HCT116 (cell line): ENCODE measurements around the gene INTS4. TPM values are rescaled to one million over a fixed set of nuclear protein-coding genes. Genes with fewer than 3 reads are reported as not detected.
A peak's percentile ranks its signal among the peaks of the same experiment; 100 is the strongest.
"Not testable (repeated sequence)": the region's sequence is repeated elsewhere in the genome, so short reads cannot be mapped to it uniquely, and the experiment has no call there.

Experiments
- ATAC-seq: fragments of 200-7000 bp; cut with Tn5 transposase; 2 replicates; pipeline ENCODE4 v1.9.1; 2020; ENCODE audit warnings: mild to moderate bottlenecking, moderate library complexity
- BruUV-seq: library from RNA; stranded (reverse); fragments of 400-500 nt; replicated peaks from 2 replicates; lab custom pipeline; 2021; lab: Mats Ljungman, UMichigan
- CTCF ChIA-PET: fragments of 300-600 bp; sonication (Branson Sonifier 250); formaldehyde crosslinking; loops from one replicate; lab custom pipeline; 2021; ENCODE audit warnings: antibody characterized with exemption; lab: Charles Lee
- POLR2A ChIA-PET: fragments of 300-600, 350-600 bp; sonication (Branson Sonifier 250); formaldehyde crosslinking; loops from one replicate; lab custom pipeline; 2021; ENCODE audit warnings: antibody characterized with exemption; lab: Charles Lee
- RAD21 ChIA-PET, 2 experiments: fragments of 300-600 bp; sonication (Branson Sonifier 250); formaldehyde crosslinking; loops; one replicate each; lab custom pipeline; 2023; ENCODE audit warnings: low total read pairs in 2 of 2; ENCODE audit not compliant: uncharacterized antibody in 2 of 2, unreplicated experiment in 2 of 2, low non-redundant PET in 1 of 2; lab: Charles Lee
- DNase-seq: peaks from one replicate; pipeline ENCODE4 v3.0.0-alpha.2; 2010; ENCODE audit warnings: low read depth, low spot score
- H2AFZ ChIP-seq: fragments of 200-600 bp; shearing (Covaris generic), sonication (generic); 2 replicates; pipeline ENCODE4 v1.6.1; 2017; ENCODE audit warnings: low read depth, mixed run types, mixed read lengths, antibody characterized with exemption, low read length; ENCODE audit not compliant: poor library complexity, severe bottlenecking
- H3K27ac ChIP-seq: 2 replicates; pipeline ENCODE4 v1.5.1; 2012; ENCODE audit warnings: low read depth, low read length
- H3K27me3 ChIP-seq: fragments of 200-600 bp; sonication (generic); 2 replicates; pipeline ENCODE4 v1.6.1; 2016; ENCODE audit warnings: mixed run types, low read length, mixed read lengths; ENCODE audit not compliant: insufficient read depth
- H3K36me3 ChIP-seq, 2 experiments: fragments of 200-500 bp in 1 of 2; fragments of 200-600 bp in 1 of 2; sonication (Bioruptor generic) in 1 of 2; sonication (generic) in 1 of 2; 2 replicates each; pipeline versions ENCODE4 v1.5.1 to v1.6.1; 2014 to 2016; ENCODE audit warnings: low read length in 2 of 2, inconsistent platforms in 1 of 2, mixed read lengths in 1 of 2, mixed run types in 1 of 2; ENCODE audit not compliant: insufficient read depth in 2 of 2, control insufficient read depth in 1 of 2
- H3K4me1 ChIP-seq, 2 experiments: fragments of 200-600 bp in 1 of 2; sonication (generic) in 1 of 2; 2 replicates each; pipeline versions ENCODE4 v1.5.1 to v1.6.1; 2012 to 2017; ENCODE audit warnings: low read length in 2 of 2, inconsistent platforms in 1 of 2, mild to moderate bottlenecking in 1 of 2, mixed read lengths in 1 of 2, mixed run types in 1 of 2, moderate library complexity in 1 of 2; ENCODE audit not compliant: insufficient read depth in 2 of 2, control insufficient read depth in 1 of 2
- H3K4me2 ChIP-seq: fragments of 200-600 bp; sonication (generic); 2 replicates; pipeline ENCODE4 v1.6.1; 2017; ENCODE audit warnings: mixed run types, low read length, mixed read lengths
- H3K4me3 ChIP-seq, 2 experiments: fragments of 200-600 bp in 1 of 2; sonication (generic) in 1 of 2; replicated peaks in 1 of 2; 2 replicates each; pipeline ENCODE4 v1.5.1; 2011 to 2016; ENCODE audit warnings: low read length in 2 of 2, control low read depth in 1 of 2, low read depth in 1 of 2, mild to moderate bottlenecking in 1 of 2, mixed read lengths in 1 of 2, mixed run types in 1 of 2
- H3K79me2 ChIP-seq: fragments of 200-600 bp; sonication (generic); 2 replicates; pipeline ENCODE4 v1.6.1; 2017; ENCODE audit warnings: mild to moderate bottlenecking, mixed run types, low read length, moderate library complexity, mixed read lengths; ENCODE audit not compliant: insufficient read depth
- H3K9ac ChIP-seq: fragments of 200-600 bp; sonication (generic); 2 replicates; pipeline ENCODE4 v1.6.1; 2016; ENCODE audit warnings: low read length, mixed read lengths
- H3K9me2 ChIP-seq: fragments of 200-600 bp; sonication (generic), shearing (Covaris generic); 2 replicates; pipeline ENCODE4 v1.6.1; 2017; ENCODE audit warnings: mixed run types, mild to moderate bottlenecking, moderate library complexity; ENCODE audit not compliant: insufficient read depth
- H3K9me3 ChIP-seq, 2 experiments: fragments of 200-500 bp in 1 of 2; fragments of 200-600 bp in 1 of 2; sonication (Bioruptor generic) in 1 of 2; sonication (generic) in 1 of 2; 2 replicates each; pipeline ENCODE4 v1.6.1; 2014 to 2017; ENCODE audit warnings: low read length in 2 of 2, mixed read lengths in 2 of 2, inconsistent platforms in 1 of 2, low read depth in 1 of 2, mild to moderate bottlenecking in 1 of 2, mixed run types in 1 of 2, moderate library complexity in 1 of 2; ENCODE audit not compliant: control insufficient read depth in 1 of 2, insufficient read depth in 1 of 2
- H4K20me1 ChIP-seq: fragments of 200-600 bp; sonication (generic), shearing (Covaris generic); 2 replicates; pipeline ENCODE4 v1.6.1; 2017; ENCODE audit warnings: mixed run types, mild to moderate bottlenecking, moderate library complexity; ENCODE audit not compliant: insufficient read depth
- ATF3 ChIP-seq: IDR thresholded peaks from 2 replicates; pipeline ENCODE4 v1.6.1; 2012
- ELF1 ChIP-seq: IDR thresholded peaks from 2 replicates; pipeline ENCODE4 v1.6.1; 2012; ENCODE audit warnings: low read depth, borderline replicate concordance
- EZH2phosphoT487 ChIP-seq: fragments of 200-600 bp; IDR thresholded peaks from 2 replicates; pipeline ENCODE4 v1.6.1; 2018; ENCODE audit warnings: antibody characterized with exemption, borderline replicate concordance
- MAX ChIP-seq: IDR thresholded peaks from 2 replicates; pipeline ENCODE4 v1.6.1; 2012
- POLR2AphosphoS5 ChIP-seq: IDR thresholded peaks from 2 replicates; pipeline ENCODE4 v1.6.1; 2011; ENCODE audit warnings: mild to moderate bottlenecking, low read depth, low read length, moderate library complexity
- SRF ChIP-seq: IDR thresholded peaks from 2 replicates; pipeline ENCODE4 v1.6.1; 2012; ENCODE audit warnings: low read depth
- intact Hi-C: fragments of 100-400 bp; cut with micrococcal nuclease; formaldehyde crosslinking; loops from 2 replicates; pipeline ENCODE4 v1.10.0; 2022
- total RNA-seq: library from RNA; stranded (reverse); gene quantifications from one replicate; pipeline ENCODE4 v1.2.1, GENCODE V29; 2021; ENCODE audit not compliant: unreplicated experiment

INTS4 gene
- total RNA-seq, 1 experiment from 2014 or later = 41.0 TPM

GRCh38 chr11:77879218-77879617 is 115.2 kb downstream of the INTS4 start:
- no TSS peak for BruUV-seq
- ChIA-PET RAD21 (no interaction called here), CTCF (no interaction called here), POLR2A (no interaction called here)
- Histone ChIP-seq H3K9me3 (no peaks in the 10 kb centered on the region), H3K4me2 (no peak overlapping the region), H3K27ac (no peak overlapping the region), H3K4me3 (no peak overlapping the region), H3K27me3 (no peaks in the 10 kb centered on the region), H3K79me2 (no peaks in the 10 kb centered on the region), H3K4me1 (no peaks in the 10 kb centered on the region), H3K9me2 (no peaks in the 10 kb centered on the region), H3K36me3 (0 out of 4 replicates have a peak, but pooled peaks cover 0 to 6% of the 10 kb centered on the region in 2 experiments), H4K20me1 (no peaks in the 10 kb centered on the region), H2AFZ (no peak overlapping the region), H3K9ac (no peak overlapping the region)
- DNase-seq (no peak), ATAC-seq (peak; percentile 46; the same call in 1 of the 2 replicates)
- intact Hi-C loops = no loop called here
- TF ChIP-seq ATF3 (no peak), POLR2AphosphoS5 (no peak), MAX (no peak), ELF1 (no peak), SRF (no peak), EZH2phosphoT487 (no peak)

- intact Hi-C loops, H3K4me1 ChIP-seq, H3K79me2 ChIP-seq, H4K20me1 ChIP-seq, H3K9me2 ChIP-seq, H3K9ac ChIP-seq, POLR2A ChIA-PET, RAD21 ChIA-PET, H3K4me2 ChIP-seq, H2AFZ ChIP-seq, H3K9me3 ChIP-seq, H3K27me3 ChIP-seq, H3K36me3 ChIP-seq, DNase-seq, ATAC-seq, BruUV-seq, H3K27ac ChIP-seq, H3K4me3 ChIP-seq, CTCF ChIA-PET: not testable (repeated sequence)
Measured at GRCh38 chr11:77878247-77878646, 116.2 kb downstream of the INTS4 start.
